ENCODE data around the gene NCKAP5.

NCKAP5 gene

DNA sequence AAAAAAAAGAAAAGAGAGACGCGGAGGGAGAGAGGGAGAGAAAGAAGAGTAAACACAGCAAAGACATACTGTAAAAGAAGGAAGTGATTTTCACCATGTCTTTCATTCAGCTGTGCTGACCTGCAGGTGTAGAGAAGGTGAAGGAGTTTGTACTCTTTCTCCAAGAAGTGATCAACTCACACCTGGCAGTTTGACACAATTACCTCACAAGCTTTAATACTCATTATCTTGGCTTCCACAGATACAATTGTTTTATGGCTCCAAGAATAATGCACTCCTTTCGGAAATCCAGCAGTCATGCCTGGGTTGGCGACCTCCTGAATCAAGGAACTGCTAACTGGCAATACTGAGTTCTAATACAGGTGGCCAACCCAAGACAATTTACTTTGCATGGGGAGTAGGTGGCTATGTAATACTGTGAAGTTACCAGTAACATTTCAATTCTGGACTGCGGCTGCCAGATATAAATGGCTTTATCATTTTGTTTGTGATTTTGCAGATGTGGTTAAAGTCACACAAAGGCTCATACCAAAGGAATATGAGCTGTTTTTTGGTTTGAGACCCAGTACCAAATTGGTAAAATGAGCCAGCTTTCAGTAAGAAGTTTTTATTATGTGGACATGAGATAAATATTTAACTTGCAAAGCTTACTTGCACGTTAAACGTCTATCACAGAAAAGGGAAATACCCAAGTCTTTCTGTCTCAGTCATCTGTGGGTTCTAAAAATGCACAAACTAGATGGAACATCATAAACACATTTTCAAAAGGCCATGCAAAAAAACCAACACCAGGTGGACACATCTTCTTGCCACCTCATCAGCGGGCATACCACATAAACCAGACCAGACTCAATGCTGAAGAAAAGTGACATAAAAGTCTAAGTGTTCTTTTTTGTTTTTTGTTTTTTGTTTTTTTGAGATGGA is 69.3 kb downstream of the NCKAP5 start:
- no peak overlapping the region for H3K4me3 ChIP-seq (ENCODE audit: low read depth, low read length)
- in situ Hi-C loops (cut with HindIII; ENCODE audit: low sequenced_read_pairs) = no loop called here
- TF ChIP-seq, protein P1, sequence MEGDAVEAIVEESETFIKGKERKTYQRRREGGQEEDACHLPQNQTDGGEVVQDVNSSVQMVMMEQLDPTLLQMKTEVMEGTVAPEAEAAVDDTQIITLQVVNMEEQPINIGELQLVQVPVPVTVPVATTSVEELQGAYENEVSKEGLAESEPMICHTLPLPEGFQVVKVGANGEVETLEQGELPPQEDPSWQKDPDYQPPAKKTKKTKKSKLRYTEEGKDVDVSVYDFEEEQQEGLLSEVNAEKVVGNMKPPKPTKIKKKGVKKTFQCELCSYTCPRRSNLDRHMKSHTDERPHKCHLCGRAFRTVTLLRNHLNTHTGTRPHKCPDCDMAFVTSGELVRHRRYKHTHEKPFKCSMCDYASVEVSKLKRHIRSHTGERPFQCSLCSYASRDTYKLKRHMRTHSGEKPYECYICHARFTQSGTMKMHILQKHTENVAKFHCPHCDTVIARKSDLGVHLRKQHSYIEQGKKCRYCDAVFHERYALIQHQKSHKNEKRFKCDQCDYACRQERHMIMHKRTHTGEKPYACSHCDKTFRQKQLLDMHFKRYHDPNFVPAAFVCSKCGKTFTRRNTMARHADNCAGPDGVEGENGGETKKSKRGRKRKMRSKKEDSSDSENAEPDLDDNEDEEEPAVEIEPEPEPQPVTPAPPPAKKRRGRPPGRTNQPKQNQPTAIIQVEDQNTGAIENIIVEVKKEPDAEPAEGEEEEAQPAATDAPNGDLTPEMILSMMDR (IDR thresholded peaks at IDR 0.05; ENCODE audit: low read depth, low read length, missing control alignments) = no peak
- no peak for DNase-seq (ENCODE audit: low read depth)

DNA sequence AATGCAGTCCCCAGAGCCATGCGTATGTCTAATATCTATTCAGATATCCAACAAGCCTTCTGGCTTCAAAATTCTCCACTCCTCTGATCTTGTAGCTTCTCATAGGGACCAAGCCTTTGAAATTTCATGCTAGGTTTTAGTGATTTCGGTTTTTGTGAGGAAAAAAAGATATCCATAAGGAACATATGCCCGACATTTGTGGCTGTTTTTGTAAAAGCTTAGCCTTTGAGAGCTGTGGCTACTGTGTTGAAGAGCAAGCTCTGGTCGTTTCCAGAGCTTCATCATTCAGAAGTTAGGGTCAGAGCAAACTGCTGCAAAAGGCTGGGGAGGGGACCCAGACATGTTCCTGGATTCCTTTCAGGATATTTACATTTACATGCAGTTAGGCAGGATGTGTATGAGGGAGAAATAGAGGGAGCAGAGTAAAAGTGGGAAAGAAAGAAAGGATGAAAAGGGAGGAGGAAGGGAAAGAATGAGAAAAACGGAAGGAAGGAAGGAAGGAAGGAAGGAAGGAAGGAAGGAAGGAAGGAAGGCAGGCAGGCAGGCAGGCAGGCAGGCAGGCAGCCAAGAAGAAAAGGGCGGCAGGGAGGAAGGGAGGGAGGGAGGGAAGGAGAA is 70.2 kb downstream of the NCKAP5 start:
- H3K4me3 ChIP-seq (ENCODE audit: low read depth, low read length) = no peak overlapping the region
- in situ Hi-C loops (cut with HindIII; ENCODE audit: low sequenced_read_pairs) = no loop called here
- TF ChIP-seq, protein P1 (IDR thresholded peaks at IDR 0.05; ENCODE audit: low read depth, low read length, missing control alignments) = no peak
- DNase-seq (ENCODE audit: low read depth) = no peak

DNA sequence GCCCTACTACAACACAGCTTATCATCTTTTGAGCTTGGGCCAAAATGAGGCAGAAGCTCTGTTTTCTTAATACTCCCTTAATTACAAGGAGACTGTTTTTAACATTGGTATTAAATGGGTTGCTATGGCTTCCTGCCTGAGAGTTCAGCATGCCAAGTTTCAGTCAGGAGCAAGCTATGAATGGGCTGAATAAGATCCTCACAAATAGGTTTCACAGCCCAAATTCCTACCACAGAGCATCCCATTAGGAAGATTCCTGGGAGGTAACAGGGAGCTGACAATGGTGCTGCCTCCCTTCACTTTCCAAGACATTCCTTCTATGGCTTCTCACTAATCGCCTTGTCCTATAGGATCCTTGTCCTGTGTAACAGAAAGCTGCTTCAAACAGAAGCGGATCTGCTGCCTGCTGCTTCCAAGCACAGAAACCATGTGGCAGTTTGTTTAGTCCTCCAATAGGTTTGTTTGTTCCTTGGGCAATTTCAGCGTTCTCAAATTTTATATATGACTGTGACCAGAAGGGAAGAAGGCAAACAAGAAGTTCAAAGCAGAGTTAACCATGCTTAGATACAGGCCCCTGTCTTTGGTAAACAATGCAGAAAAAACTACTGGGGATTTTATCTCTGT is 70.9 kb downstream of the NCKAP5 start:
- H3K4me3 ChIP-seq (ENCODE audit: low read depth, low read length) = no peak overlapping the region
- in situ Hi-C loops (cut with HindIII; ENCODE audit: low sequenced_read_pairs) = no loop called here
- TF ChIP-seq, protein P1 (IDR thresholded peaks at IDR 0.05; ENCODE audit: low read depth, low read length, missing control alignments) = no peak
- no peak for DNase-seq (ENCODE audit: low read depth)

DNA sequence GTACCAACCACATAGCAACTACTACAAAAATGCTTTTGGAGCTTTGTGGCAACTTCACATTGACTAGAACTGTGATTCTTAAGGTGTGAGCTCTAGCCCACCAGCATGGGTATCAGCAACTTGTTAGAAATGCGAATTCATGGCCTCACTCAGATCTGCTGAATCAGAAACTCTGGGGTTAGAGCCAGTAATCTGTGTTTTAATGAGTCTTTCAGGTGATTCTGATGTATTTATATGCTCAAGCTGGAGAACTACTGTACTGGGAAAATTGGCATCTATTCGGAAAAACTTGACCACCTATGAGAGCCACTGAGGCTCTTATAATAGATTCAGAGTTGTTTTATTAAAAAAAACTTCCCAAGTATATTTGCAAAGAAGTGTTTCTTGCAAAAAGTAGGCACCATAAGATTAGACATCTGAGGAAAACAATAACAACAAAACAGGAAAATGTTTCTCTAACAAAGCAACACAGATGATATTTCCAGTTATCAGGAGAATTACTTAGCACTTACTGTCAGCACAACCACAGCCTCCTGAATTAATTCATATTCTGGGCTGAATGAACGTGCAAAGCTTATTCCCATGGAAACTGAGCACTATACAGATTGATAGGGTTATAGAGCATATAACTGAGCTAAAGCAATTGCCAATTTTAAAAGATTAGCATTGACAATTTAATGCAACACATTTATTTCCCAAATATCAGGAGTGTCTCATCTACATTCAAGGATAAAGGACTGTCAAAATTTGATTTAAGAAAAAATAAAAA is 71.6 kb downstream of the NCKAP5 start:
- DNase-seq (ENCODE audit: low read depth) = no peak
- in situ Hi-C loops (cut with HindIII; ENCODE audit: low sequenced_read_pairs) = no loop called here
- TF ChIP-seq, protein P1 (IDR thresholded peaks at IDR 0.05; ENCODE audit: low read depth, low read length, missing control alignments) = no peak
- no peak overlapping the region for H3K4me3 ChIP-seq (ENCODE audit: low read depth, low read length)

DNA sequence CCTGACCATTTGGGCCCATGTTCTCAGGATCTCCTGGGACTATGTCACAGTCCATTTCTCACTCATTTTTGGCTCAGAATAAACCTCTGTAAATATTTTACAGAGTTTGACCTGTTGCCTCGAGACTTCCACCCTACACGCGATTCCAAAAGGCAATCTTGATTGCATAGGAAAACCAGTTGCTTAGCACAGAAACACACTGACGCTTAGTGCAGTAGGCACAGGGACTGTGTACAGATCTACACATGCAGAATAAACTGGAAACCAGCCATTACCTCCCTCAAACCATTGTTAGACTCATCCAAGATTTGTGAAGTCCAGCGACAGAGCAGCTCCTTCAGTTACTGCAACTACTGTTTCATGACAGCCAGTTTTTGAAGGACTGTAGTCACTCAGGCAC is 73.0 kb downstream of the NCKAP5 start:
- in situ Hi-C loops (cut with HindIII; ENCODE audit: low sequenced_read_pairs) = no loop called here
- TF ChIP-seq, protein P1 (IDR thresholded peaks at IDR 0.05; ENCODE audit: low read depth, low read length, missing control alignments) = no peak
- no peak for DNase-seq (ENCODE audit: low read depth)
- no peak overlapping the region for H3K4me3 ChIP-seq (ENCODE audit: low read depth, low read length)
